GM19043 (cell line): Measurements from ENCODE around the gene RBM25.

Source experiments
- ATAC-seq: cut with Tn5 transposase; IDR thresholded peaks from one replicate; pipeline ENCODE4 v1.9.1; 2021; ENCODE audit warnings: low read depth; ENCODE audit not compliant: unreplicated experiment

Gene RBM25

GRCh38 chr14:73100334-73100733 is 42.0 kb downstream of the RBM25 start:
- ATAC-seq, result no peak

DNA sequence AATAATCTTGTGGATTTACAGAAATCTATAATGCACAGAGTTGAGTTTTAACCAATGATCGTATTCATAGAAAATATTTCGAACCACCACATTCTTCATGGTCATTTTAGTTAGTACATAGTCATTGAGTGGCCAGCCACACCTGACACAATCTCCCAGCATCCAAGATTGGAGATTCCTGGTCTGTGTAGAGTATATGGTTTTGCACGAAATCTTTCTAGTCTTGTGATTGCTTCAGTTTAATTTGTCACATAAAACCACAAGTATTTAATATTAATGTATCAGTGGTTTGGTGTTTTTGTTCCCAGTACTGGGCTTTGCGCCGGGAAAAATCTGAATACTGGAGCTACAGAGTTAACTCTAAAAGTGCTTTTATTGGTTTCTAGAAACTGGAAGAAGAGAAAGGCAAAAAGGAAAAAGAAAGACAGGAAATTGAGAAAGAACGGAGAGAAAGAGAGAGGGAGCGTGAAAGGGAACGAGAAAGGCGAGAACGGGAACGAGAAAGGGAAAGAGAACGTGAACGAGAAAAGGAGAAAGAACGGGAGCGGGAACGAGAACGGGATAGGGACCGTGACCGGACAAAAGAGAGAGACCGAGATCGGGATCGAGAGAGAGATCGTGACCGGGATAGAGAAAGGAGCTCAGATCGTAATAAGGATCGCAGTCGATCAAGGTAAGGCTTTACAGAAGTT is 44.6 kb downstream of the RBM25 start:
- no peak for ATAC-seq

- ATAC-seq, result no peak
Observed at GRCh38 chr14:73105050-73105449, 46.7 kb downstream of the RBM25 start.

DNA sequence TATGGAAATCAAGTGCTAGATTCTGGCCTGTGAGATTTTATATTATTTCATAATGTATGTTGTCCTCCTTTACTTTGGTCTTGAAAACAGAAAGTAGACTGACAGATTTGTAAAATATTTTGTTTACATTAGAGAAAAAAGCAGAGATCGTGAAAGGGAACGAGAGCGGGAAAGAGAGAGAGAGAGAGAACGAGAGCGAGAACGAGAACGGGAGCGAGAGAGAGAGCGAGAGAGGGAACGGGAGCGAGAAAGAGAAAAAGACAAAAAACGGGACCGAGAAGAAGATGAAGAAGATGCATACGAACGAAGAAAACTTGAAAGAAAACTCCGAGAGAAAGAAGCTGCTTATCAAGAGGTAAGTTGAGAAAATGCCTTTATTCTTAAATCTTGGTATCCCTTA is 47.4 kb downstream of the RBM25 start:
- ATAC-seq, result no peak

DNA sequence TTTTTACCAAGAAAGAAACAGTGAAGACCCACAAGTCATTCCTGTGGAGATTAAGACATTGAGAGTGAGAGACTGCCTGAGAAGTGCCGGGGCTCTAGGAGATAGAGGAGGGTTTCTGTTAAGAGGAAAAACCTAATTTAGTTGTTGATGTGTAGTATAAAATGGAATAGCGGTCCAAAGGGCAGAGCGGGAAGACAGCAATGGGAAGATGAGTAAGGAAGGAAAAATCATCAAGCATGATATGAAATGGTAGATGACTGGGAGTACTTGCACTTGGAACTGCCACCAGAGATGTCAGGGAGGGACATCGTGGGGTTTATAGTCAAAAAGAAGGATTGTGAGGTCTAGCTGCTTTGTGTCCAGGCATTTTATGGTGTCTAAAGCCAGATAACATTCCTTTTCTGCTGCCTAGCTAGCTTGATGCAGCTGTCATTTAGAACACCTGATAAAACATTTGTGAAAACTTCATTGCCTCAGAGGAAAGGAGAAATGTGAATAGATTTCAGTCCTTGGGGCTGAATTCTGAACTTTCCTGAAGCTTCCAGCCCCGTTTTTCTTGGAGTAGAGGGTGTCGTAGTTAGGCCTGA is 57.8 kb downstream of the RBM25 start:
- no peak for ATAC-seq

GRCh38 chr14:73124180-73124894 is 66.0 kb downstream of the RBM25 start:
- ATAC-seq, result no peak

- ATAC-seq, result no peak
Observed at GRCh38 chr14:73125169-73125588, 66.8 kb downstream of the RBM25 start.

GRCh38 chr14:73125746-73126145 is 67.4 kb downstream of the RBM25 start:
- ATAC-seq, result no peak

DNA sequence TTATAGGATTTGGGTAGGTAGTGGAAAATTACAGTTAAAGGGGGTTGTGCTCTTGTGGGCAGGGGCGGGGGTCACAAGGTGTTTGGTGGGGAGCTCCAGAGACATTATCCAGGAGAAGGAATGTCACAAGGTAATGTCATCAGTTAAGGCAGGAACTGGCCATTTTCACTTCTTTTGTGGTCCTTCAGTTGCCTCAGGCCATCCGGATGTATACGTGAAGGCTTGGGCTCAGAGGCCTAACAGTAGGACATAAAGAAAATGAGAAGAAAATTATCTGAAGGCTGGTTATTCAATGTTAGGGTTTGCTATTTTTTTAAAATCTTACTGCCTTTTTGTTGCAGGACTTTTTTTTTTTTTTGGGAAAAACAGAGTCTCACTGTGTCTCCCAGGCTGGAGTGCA is 75.5 kb downstream of the RBM25 start:
- no peak for ATAC-seq

DNA sequence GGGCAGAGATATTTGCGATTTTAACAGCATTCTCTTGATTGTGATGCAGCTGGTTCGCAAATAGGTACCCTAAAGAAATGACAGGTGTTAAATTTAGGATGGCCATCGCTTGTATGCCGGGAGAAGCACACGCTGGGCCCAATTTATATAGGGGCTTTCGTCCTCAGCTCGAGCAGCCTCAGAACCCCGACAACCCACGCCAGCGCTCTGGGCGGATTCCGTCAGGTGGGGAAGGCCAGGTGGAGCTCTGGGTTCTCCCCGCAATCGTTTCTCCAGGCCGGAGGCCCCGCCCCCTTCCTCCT is 77.7 kb downstream of the RBM25 start:
- ATAC-seq, result no peak

- peak; percentile 81 for ATAC-seq
Observed at GRCh38 chr14:73136387-73137225, 78.3 kb downstream of the RBM25 start, which contains the start of gene PSEN1. PSEN1 (plus strand) TSS chr14:73136507; CDS start chr14:73148020, 11,513 bp downstream.

- no peak for ATAC-seq
Observed at GRCh38 chr14:73140811-73141323, 82.5 kb downstream of the RBM25 start.

GRCh38 chr14:73142216-73142615 is 83.9 kb downstream of the RBM25 start:
- ATAC-seq, result no peak

GRCh38 chr14:73143003-73143402 is 84.7 kb downstream of the RBM25 start:
- ATAC-seq, result no peak

DNA sequence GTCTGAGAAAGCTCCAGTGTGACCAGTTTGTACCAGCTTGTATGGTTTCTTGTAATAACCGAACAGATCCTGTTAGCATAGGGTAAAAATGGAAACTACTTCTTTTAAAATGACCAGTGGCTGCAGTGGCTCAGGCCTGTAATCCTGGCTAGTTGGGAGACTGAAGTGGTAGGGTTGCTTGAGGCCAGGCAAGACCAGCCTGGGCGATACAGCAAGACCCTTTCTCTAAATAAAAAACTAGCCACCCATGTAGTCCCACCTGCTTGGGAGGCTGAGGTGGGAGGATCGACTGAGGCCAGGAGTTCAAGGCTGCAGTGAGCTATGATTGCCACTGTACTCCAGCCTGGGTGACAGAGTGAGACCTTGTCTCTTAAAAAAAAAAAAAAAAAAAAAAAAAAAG is 85.3 kb downstream of the RBM25 start:
- ATAC-seq, result no peak

- no peak for ATAC-seq
Observed at GRCh38 chr14:73145371-73145770, 87.0 kb downstream of the RBM25 start.

- no peak for ATAC-seq
Observed at GRCh38 chr14:73146111-73146510, 87.8 kb downstream of the RBM25 start.

- ATAC-seq, result no peak
Observed at GRCh38 chr14:73149753-73150152, 91.4 kb downstream of the RBM25 start.

GRCh38 chr14:73153272-73153671 is 94.9 kb downstream of the RBM25 start:
- no peak for ATAC-seq

GRCh38 chr14:73162251-73162650 is 103.9 kb downstream of the RBM25 start:
- no peak for ATAC-seq

DNA sequence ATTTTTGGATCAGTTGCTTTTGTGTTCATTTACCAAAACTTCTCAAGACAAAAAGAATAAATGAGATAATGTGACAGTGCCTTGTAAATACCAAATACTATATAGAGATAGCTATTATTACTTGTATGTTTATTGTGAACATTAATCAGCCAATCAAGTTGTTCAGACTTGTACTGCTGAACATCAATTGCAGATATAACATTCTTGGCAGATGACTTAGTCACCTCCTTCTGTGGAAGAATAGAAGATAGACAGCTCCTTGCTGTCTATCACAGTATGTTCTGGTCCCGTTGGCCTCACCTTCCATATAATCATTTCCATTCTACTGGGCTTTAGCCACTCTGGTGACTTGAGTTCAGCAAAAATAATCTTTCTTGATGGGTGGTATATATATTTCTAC is 108.1 kb downstream of the RBM25 start:
- no peak for ATAC-seq
